ENCODE measurements around the gene RAET1G. TPM values are rescaled to one million over a fixed set of nuclear protein-coding genes. Genes with fewer than 3 reads are reported as not detected.

The RAET1G gene, protein sequence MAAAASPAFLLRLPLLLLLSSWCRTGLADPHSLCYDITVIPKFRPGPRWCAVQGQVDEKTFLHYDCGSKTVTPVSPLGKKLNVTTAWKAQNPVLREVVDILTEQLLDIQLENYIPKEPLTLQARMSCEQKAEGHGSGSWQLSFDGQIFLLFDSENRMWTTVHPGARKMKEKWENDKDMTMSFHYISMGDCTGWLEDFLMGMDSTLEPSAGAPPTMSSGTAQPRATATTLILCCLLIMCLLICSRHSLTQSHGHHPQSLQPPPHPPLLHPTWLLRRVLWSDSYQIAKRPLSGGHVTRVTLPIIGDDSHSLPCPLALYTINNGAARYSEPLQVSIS
- total RNA-seq = 0.27 and 0.43 TPM in 2 replicates

DNA sequence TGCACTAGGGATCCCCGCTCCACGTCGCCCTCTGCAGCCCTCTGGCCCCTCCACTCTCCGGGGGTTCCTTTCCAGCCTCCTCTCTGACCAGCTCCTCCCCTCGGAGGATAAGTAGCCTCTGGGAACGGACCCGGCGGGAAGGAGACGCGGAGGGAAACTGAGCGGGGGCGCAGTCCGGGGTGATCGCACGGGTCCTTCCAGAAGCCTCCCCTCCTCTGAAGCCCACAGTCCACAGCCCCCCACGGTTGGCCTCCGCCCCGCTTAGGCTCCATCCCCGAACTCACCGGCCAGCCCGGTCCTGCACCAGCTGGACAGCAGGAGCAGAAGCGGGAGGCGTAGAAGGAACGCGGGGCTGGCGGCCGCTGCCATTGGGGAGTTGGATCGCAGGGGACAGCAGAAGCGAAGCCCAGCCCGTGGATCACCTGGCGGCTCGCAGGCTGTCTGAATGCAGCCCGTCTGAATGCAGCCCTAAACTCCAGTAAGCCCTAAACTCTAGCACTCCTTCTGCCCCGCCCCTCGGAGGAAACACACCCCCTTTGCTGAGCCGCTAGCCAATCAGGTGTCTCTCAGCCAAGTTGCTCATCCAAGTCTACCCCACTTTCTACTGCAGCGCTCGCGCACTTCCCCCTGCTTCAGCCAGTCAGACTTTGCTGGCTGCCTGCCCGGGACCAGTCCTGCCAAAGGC lies at the start of gene RAET1G:
RAET1G (minus strand) TSS at position 480 of the 685 bp plus-strand sequence; CDS start at position 369, 111 bp downstream.

DNA sequence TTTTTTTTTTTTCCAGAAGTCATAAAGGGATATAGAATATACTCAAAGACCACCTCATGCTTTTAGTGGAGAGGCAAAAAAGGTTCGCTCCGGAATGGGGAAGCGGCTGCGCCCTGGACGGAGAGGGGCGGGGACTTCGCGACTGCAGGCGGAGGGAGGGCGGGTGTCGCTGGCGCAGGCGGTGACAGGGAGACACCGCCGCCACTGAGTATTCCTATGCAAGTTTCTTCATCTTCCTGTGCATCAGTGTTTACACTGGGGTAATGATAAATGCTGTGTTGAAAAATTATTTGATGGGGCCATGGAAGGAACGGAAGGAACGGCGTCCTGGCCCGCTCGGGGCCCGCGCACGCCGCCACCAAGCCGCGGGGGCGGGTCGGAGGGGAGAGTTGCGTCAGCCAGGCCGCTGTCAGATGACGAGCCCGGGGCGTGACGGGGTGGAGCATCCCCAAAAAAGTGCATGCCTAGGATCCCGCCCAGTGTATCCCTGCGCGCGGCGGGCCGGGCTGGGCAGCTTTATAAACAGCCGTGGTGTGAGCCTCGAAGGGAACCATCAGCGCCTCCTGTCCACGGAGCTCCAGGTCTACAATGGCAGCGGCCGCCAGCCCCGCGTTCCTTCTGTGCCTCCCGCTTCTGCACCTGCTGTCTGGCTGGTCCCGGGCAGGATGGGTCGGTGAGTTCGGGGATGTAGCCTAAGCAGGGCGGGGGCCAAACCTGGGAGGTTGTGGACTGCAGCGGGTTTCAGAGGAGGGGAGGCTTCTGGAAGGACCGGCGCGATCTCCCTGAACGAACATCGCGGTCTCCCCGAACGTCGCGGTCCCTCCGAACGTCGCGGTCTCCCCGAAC lies 40.8 kb upstream of the RAET1G start, which contains the start of gene ULBP1:
ULBP1 (plus strand) TSS at position 482 of the 846 bp plus-strand sequence; CDS start at position 589, 107 bp downstream.

DNA sequence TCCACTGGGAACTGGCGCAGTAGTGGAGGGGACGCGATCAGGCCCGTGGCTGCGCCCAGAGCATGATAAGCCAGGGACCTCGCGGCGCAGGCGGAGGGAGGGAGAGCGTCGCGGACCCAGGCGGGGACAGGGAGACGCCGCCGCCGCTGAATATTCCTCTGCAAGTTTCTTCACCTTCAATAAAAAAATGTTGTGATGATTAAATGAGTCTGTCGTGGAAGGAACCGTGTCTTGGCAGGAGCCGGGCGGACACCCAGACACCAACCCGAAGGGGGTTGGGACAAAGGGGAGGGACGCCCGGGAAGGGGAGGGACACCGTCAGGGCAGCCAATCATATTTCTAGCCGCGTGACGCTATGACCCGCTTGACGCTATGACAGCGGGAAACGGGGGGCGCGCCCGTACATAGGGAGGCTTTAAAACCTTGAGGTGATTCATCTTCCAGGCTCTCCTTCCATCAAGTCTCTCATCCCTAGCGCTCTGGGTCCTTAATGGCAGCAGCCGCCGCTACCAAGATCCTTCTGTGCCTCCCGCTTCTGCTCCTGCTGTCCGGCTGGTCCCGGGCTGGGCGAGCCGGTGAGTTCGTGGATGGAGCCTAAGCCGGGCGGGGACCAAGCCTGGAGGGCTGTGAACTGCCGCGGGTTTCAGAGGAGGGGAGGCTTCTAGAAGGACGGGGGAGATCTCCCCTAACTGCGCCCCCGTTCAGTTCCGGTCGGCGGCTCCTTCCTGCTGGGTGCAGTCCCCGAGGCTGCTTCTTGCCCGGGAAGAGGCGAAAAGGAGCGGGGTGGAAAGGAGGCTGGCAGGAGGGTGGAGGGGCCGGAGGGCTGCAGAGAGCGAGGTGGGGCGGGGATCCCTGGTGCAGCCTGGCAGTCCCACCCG lies 18.9 kb upstream of the RAET1G start, which contains the start of gene ULBP2:
ULBP2 (plus strand) TSS at position 432 of the 878 bp plus-strand sequence; CDS start at position 491, 59 bp downstream.

DNA sequence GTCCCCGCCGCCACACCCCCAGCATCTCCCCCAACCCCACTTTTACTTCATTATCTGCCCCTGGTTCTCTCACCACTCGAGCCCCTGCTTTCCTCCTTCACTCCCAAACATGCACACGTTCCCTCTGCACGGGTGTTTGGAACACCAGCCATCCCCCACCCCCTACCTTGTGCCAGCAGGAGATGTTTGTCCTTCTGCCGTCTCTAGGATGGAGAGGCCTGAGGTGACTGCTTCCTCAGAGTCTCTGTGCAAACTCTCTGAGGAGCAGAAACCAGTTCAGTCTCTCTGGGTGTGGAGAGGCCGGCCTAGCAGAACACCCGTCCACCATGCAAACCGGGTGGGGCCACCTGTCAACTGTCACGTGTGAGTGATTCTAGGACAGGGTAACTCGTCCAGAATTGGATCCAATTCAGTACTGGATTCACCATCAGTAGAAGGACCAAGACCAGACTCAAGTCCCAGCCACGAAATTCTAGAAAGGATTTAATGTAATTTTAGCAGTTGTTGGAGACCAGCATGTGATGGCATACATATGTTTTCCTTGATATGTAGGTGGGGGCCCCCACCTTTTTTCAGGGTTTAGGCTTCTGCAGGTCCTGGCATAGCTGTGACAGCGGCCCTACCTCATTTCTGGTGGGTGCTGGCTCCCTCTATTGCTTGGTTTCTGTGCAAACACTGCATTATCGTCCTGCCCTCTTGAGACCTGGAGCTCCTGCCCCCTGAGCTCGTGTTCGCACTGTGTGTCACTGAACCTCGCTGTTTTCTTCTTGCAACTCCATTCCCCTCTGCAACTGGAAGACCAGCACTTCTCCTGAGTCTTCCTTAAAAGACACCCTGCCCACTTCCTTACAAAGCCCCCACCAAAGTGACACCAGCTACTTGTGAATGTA lies 24.8 kb downstream of the RAET1G start, which contains the start of gene RAET1E:
RAET1E (minus strand) TSS at position 259 of the 890 bp plus-strand sequence. CDS start 7,212 bp downstream, outside the sequence.

Other genes starting within 250 kb of the RAET1G start
- gene LATS1, start 205.0 kb downstream of the RAET1G start, total RNA-seq = 34.8 and 35.3 TPM in 2 replicates
- gene NUP43, start 176.6 kb downstream of the RAET1G start, total RNA-seq = 54.3 and 68.4 TPM in 2 replicates
- 179 and 190 TPM in 2 replicates for gene PCMT1, start 173.4 kb downstream of the RAET1G start, total RNA-seq
- gene LRP11, start 58.8 kb downstream of the RAET1G start, total RNA-seq = 20.6 and 24.7 TPM in 2 replicates
- gene RAET1E, start 25.0 kb downstream of the RAET1G start, total RNA-seq = 0.43 TPM in 1 of 2 replicates, not detected in the other
- 6.5 TPM in 2 replicates for gene ULBP2, start 18.9 kb upstream of the RAET1G start, total RNA-seq
- gene ULBP1, start 40.8 kb upstream of the RAET1G start, total RNA-seq = 0.43 and 1.1 TPM in 2 replicates
- gene RAET1L, start 102.4 kb upstream of the RAET1G start, total RNA-seq = not detected in 2 replicates
- 19.4 and 24.5 TPM in 2 replicates for gene ULBP3, start 146.0 kb upstream of the RAET1G start, total RNA-seq
- gene PPP1R14C, start 219.9 kb upstream of the RAET1G start, total RNA-seq = not detected in 2 replicates